ENCODE results near the gene OSBP2.

The OSBP2 gene

GRCh38 chr22:30668386-30668710 is 26.3 kb upstream of the OSBP2 start:
- no peak; the same call in 1 of the 3 replicates for ATAC-seq
- TF ChIP-seq ZFP30 (CRISPR knock-in tag; IDR thresholded peaks at IDR 0.05) (no peak), CSDC2 (CRISPR knock-in tag; IDR thresholded peaks at IDR 0.05) (no peak), ARNTL (CRISPR knock-in tag; IDR thresholded peaks at IDR 0.05; ENCODE audit: borderline replicate concordance, low read depth) (no peak), ZFP3 (CRISPR knock-in tag; IDR thresholded peaks at IDR 0.05) (no peak), TCF4 (CRISPR knock-in tag; IDR thresholded peaks at IDR 0.05; ENCODE audit: borderline replicate concordance) (no peak), CREB5 (CRISPR knock-in tag; IDR thresholded peaks at IDR 0.05; ENCODE audit: low read depth) (no peak), ESRRG (CRISPR knock-in tag; IDR thresholded peaks at IDR 0.05) (no peak), TSHZ2 (CRISPR knock-in tag; IDR thresholded peaks at IDR 0.05) (no peak), GLIS3 (CRISPR knock-in tag; IDR thresholded peaks at IDR 0.05) (no peak), ZNF565 (CRISPR knock-in tag; conservative IDR thresholded peaks at IDR 0.05; ENCODE audit: low read depth) (no peak), TOX (CRISPR knock-in tag; IDR thresholded peaks at IDR 0.05; ENCODE audit: borderline replicate concordance) (no peak), BACH2 (CRISPR knock-in tag; IDR thresholded peaks at IDR 0.05; ENCODE audit: borderline replicate concordance) (no peak)

- ATAC-seq, result no peak
- TF ChIP-seq SNAI2 (CRISPR knock-in tag; IDR thresholded peaks at IDR 0.05) (no peak), BACH2 (CRISPR knock-in tag; IDR thresholded peaks at IDR 0.05; ENCODE audit: borderline replicate concordance) (no peak), TCF4 (CRISPR knock-in tag; IDR thresholded peaks at IDR 0.05; ENCODE audit: borderline replicate concordance) (no peak), CSDC2 (CRISPR knock-in tag; IDR thresholded peaks at IDR 0.05) (no peak), CSRNP3 (CRISPR knock-in tag; IDR thresholded peaks at IDR 0.05) (no peak), ZC3H10 (CRISPR knock-in tag; IDR thresholded peaks at IDR 0.05) (no peak), ARNTL (CRISPR knock-in tag; IDR thresholded peaks at IDR 0.05; ENCODE audit: borderline replicate concordance, low read depth) (no peak), PATZ1 (CRISPR knock-in tag; IDR thresholded peaks at IDR 0.05; ENCODE audit: borderline replicate concordance) (no peak), CREB5 (CRISPR knock-in tag; IDR thresholded peaks at IDR 0.05; ENCODE audit: low read depth) (no peak), ZFP30 (CRISPR knock-in tag; IDR thresholded peaks at IDR 0.05) (no peak), ISL1 (CRISPR knock-in tag; IDR thresholded peaks at IDR 0.05) (no peak), GLIS3 (CRISPR knock-in tag; IDR thresholded peaks at IDR 0.05) (no peak), OSR1 (CRISPR knock-in tag; IDR thresholded peaks at IDR 0.05) (no peak), TSHZ2 (CRISPR knock-in tag; IDR thresholded peaks at IDR 0.05) (no peak), ZNF70 (CRISPR knock-in tag; IDR thresholded peaks at IDR 0.05) (no peak)
Measured at GRCh38 chr22:30671071-30671470, 23.6 kb upstream of the OSBP2 start.

Measured in SK-N-SH treated with all-trans-retinoic acid at 6 μM for 48 hours (cell line).